ENCODE data around the gene MORN3. TPM values are rescaled to one million over a fixed set of nuclear protein-coding genes. Genes with fewer than 3 reads are reported as not detected.

MORN3 gene
- total RNA-seq, 1 experiment from 2014 or later = 0.76 TPM

GRCh38 chr12:121626853-121627640 is 42.4 kb downstream of the MORN3 start:
- intact Hi-C loops (cut with micrococcal nuclease; ENCODE audit: unreplicated experiment) = loop anchor here (1.0 to 5.0 kb wide), 2 partner anchors 45 to 75 kb away; no protein-coding TSS in a partner anchor
- TF ChIP-seq, protein P1, sequence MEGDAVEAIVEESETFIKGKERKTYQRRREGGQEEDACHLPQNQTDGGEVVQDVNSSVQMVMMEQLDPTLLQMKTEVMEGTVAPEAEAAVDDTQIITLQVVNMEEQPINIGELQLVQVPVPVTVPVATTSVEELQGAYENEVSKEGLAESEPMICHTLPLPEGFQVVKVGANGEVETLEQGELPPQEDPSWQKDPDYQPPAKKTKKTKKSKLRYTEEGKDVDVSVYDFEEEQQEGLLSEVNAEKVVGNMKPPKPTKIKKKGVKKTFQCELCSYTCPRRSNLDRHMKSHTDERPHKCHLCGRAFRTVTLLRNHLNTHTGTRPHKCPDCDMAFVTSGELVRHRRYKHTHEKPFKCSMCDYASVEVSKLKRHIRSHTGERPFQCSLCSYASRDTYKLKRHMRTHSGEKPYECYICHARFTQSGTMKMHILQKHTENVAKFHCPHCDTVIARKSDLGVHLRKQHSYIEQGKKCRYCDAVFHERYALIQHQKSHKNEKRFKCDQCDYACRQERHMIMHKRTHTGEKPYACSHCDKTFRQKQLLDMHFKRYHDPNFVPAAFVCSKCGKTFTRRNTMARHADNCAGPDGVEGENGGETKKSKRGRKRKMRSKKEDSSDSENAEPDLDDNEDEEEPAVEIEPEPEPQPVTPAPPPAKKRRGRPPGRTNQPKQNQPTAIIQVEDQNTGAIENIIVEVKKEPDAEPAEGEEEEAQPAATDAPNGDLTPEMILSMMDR (IDR thresholded peaks at IDR 0.05; ENCODE audit: unreplicated experiment) = no peak
- Mint-ChIP-seq H3K27me3 (ENCODE audit: unreplicated experiment) (no peaks in the 10 kb centered on the region), H3K9me3 (ENCODE audit: low read depth, unreplicated experiment) (no peaks in the 10 kb centered on the region), H3K36me3 (ENCODE audit: insufficient read depth, unreplicated experiment) (peaks cover 39% of the 10 kb centered on the region), H3K27ac (ENCODE audit: unreplicated experiment) (peak overlapping the region; percentile 67), H3K4me3 (ENCODE audit: low read depth, unreplicated experiment) (peak overlapping the region; percentile 76), H3K4me1 (ENCODE audit: low read depth, unreplicated experiment) (peaks cover 37% of the 10 kb centered on the region)
- BruUV-seq (replicated peaks) = no TSS peak
- CTCF ChIA-PET = interaction anchor here (0.6 to 5.1 kb wide), 16 partner anchors 9 to 380 kb away, joined by 3 to 61 read pairs (median 4); partner anchors contain the start of genes MORN3 and RHOF
- DNase-seq = peak; percentile 72

GRCh38 chr12:121626087-121626852 is 43.2 kb downstream of the MORN3 start, which contains the start of gene ORAI1:
ORAI1 (plus strand) TSS chr12:121626530.
- Mint-ChIP-seq H3K9me3 (ENCODE audit: low read depth, unreplicated experiment) (no peaks in the 10 kb centered on the region), H3K4me3 (ENCODE audit: low read depth, unreplicated experiment) (peak within 1 kb of the TSS; percentile 76), H3K27me3 (ENCODE audit: unreplicated experiment) (no peaks in the 10 kb centered on the region), H3K4me1 (ENCODE audit: low read depth, unreplicated experiment) (peaks cover 29% of the 10 kb centered on the region), H3K27ac (ENCODE audit: unreplicated experiment) (peak within 1 kb of the TSS; percentile 67), H3K36me3 (ENCODE audit: insufficient read depth, unreplicated experiment) (peaks cover 38% of the 10 kb centered on the region)
- intact Hi-C loops (cut with micrococcal nuclease; ENCODE audit: unreplicated experiment) = loop anchor here (5.0 kb wide), 1 partner anchor 46 kb away; no protein-coding TSS in a partner anchor
- TF ChIP-seq, protein P1 (IDR thresholded peaks at IDR 0.05; ENCODE audit: unreplicated experiment) = no peak
- peak; percentile 99 for DNase-seq
- BruUV-seq (replicated peaks) = no TSS peak
- CTCF ChIA-PET = interaction anchor here (1.1 to 5.1 kb wide), 12 partner anchors 9 to 168 kb away, joined by 3 to 61 read pairs (median 4); partner anchors contain the start of genes MORN3 and RHOF

GRCh38 chr12:121620333-121620891 is 49.0 kb downstream of the MORN3 start:
- H3K4me3 Mint-ChIP-seq (ENCODE audit: low read depth, unreplicated experiment) = no peak overlapping the region
- H3K9me3 Mint-ChIP-seq (ENCODE audit: low read depth, unreplicated experiment) = no peaks in the 10 kb centered on the region
- H3K27me3 Mint-ChIP-seq (ENCODE audit: unreplicated experiment) = no peaks in the 10 kb centered on the region
- H3K27ac Mint-ChIP-seq (ENCODE audit: unreplicated experiment) = no peak overlapping the region
- intact Hi-C loops (cut with micrococcal nuclease; ENCODE audit: unreplicated experiment) = no loop called here
- peaks cover 7% of the 10 kb centered on the region for H3K4me1 Mint-ChIP-seq (ENCODE audit: low read depth, unreplicated experiment)
- no peak for DNase-seq
- peaks cover 5% of the 10 kb centered on the region for H3K36me3 Mint-ChIP-seq (ENCODE audit: insufficient read depth, unreplicated experiment)
- no TSS peak for BruUV-seq (replicated peaks)
- CTCF ChIA-PET = interaction anchor here (0.6 kb wide), 1 partner anchor 257 kb away, joined by 3 read pairs; no protein-coding TSS in a partner anchor
- TF ChIP-seq, protein P1 (IDR thresholded peaks at IDR 0.05; ENCODE audit: unreplicated experiment) = no peak

- no peaks in the 10 kb centered on the region for H3K27me3 Mint-ChIP-seq (ENCODE audit: unreplicated experiment)
- H3K4me1 Mint-ChIP-seq (ENCODE audit: low read depth, unreplicated experiment) = peaks cover 7% of the 10 kb centered on the region
- no peak overlapping the region for H3K27ac Mint-ChIP-seq (ENCODE audit: unreplicated experiment)
- CTCF ChIA-PET = no interaction called here
- H3K36me3 Mint-ChIP-seq (ENCODE audit: insufficient read depth, unreplicated experiment) = peaks cover 5% of the 10 kb centered on the region
- TF ChIP-seq, protein P1 (IDR thresholded peaks at IDR 0.05; ENCODE audit: unreplicated experiment) = no peak
- no peak for DNase-seq
- no TSS peak for BruUV-seq (replicated peaks)
- no peaks in the 10 kb centered on the region for H3K9me3 Mint-ChIP-seq (ENCODE audit: low read depth, unreplicated experiment)
- H3K4me3 Mint-ChIP-seq (ENCODE audit: low read depth, unreplicated experiment) = no peak overlapping the region
- intact Hi-C loops (cut with micrococcal nuclease; ENCODE audit: unreplicated experiment) = no loop called here
These were observed 50.7 kb downstream of the MORN3 start for GRCh38 chr12:121618659-121619233.

Measured in Calu3 (cell line).